Activated CD8-positive, alpha-beta memory T cell treated with anti-CD3 and anti-CD28 coated beads, Interleukin-2, amount 10 ng/mL, durations not matched to agents 7 days and 5 days (primary cell): ENCODE data around the gene ARG2. TPM values are rescaled to one million over a fixed set of nuclear protein-coding genes. Genes with fewer than 3 reads are reported as not detected.

ENCODE experiments used
- ATAC-seq: fragments of 150-1000 bp; cut with Tn5 transposase; one replicate; pipeline ENCODE4 v1.10.0; 2021; ENCODE audit warnings: moderate library complexity
- CTCF ChIA-PET: fragments of 350-600 bp; sonication (Branson Sonifier 250); formaldehyde crosslinking; loops from one replicate; lab custom pipeline; 2021; ENCODE audit warnings: antibody characterized with exemption; lab: Charles Lee
- DNase-seq: peaks from one replicate; pipeline ENCODE4 v3.0.0-alpha.2; 2020
- H3K27ac Mint-ChIP-seq: one replicate; pipeline ENCODE4 v1.8.0; 2021; ENCODE audit warnings: mild to moderate bottlenecking, mixed read lengths
- H3K27me3 Mint-ChIP-seq: one replicate; pipeline ENCODE4 v1.8.0; 2021; ENCODE audit warnings: mixed read lengths
- H3K36me3 Mint-ChIP-seq: one replicate; pipeline ENCODE4 v1.8.0; 2021; ENCODE audit warnings: mild to moderate bottlenecking, mixed read lengths
- H3K4me1 Mint-ChIP-seq: one replicate; pipeline ENCODE4 v1.8.0; 2021; ENCODE audit warnings: mixed read lengths
- H3K4me3 Mint-ChIP-seq: one replicate; pipeline ENCODE4 v1.8.0; 2021; ENCODE audit warnings: mild to moderate bottlenecking, moderate library complexity, mixed read lengths
- H3K9me3 Mint-ChIP-seq: one replicate; pipeline ENCODE4 v1.8.0; 2022; ENCODE audit warnings: low read depth, mixed read lengths
- total RNA-seq, 2 experiments: library from RNA; stranded (reverse); gene quantifications; one replicate each; pipeline ENCODE4 v1.2.3, GENCODE V29; 2021

Gene ARG2
- total RNA-seq, 2 experiments from 2014 or later: 6.2 to 13.6 TPM

- DNase-seq: no peak
- Mint-ChIP-seq H3K4me3 (no peak overlapping the region), H3K9me3 (no peaks in the 10 kb centered on the region), H3K36me3 (peaks cover 3% of the 10 kb centered on the region), H3K27ac (no peak overlapping the region), H3K4me1 (peaks cover 10% of the 10 kb centered on the region), H3K27me3 (no peaks in the 10 kb centered on the region)
- CTCF ChIA-PET: interaction anchor here (1.0 to 1.7 kb wide), 2 partner anchors 9 to 77 kb away, joined by 3 to 7 read pairs; no protein-coding TSS in a partner anchor
- ATAC-seq: no peak
Measured at GRCh38 chr14:67627519-67627918, 7.8 kb downstream of the ARG2 start.

GRCh38 chr14:67630186-67630585 is 10.5 kb downstream of the ARG2 start:
- H3K36me3 Mint-ChIP-seq: no peaks in the 10 kb centered on the region
- H3K4me1 Mint-ChIP-seq: no peaks in the 10 kb centered on the region
- no peak overlapping the region for H3K4me3 Mint-ChIP-seq
- no peak overlapping the region for H3K27ac Mint-ChIP-seq
- no peak for ATAC-seq
- H3K9me3 Mint-ChIP-seq: no peaks in the 10 kb centered on the region
- no peaks in the 10 kb centered on the region for H3K27me3 Mint-ChIP-seq
- DNase-seq: no peak
- CTCF ChIA-PET: no interaction called here

- peaks cover 2% of the 10 kb centered on the region for H3K4me1 Mint-ChIP-seq
- no peaks in the 10 kb centered on the region for H3K27me3 Mint-ChIP-seq
- no peaks in the 10 kb centered on the region for H3K36me3 Mint-ChIP-seq
- ATAC-seq (no peak), DNase-seq (no peak)
- CTCF ChIA-PET: interaction anchor here (1.0 kb wide), 1 partner anchor 60 kb away, joined by 3 read pairs; no protein-coding TSS in a partner anchor
- no peak overlapping the region for H3K27ac Mint-ChIP-seq
- H3K9me3 Mint-ChIP-seq: no peaks in the 10 kb centered on the region
- H3K4me3 Mint-ChIP-seq: no peak overlapping the region
Measured at GRCh38 chr14:67630938-67631337, 11.2 kb downstream of the ARG2 start.

- H3K36me3 Mint-ChIP-seq: no peaks in the 10 kb centered on the region
Measured at GRCh38 chr14:67633451-67634147, 13.9 kb downstream of the ARG2 start.

GRCh38 chr14:67636361-67636919 is 16.7 kb downstream of the ARG2 start:
- Mint-ChIP-seq H3K36me3 (peaks cover 1% of the 10 kb centered on the region), H3K9me3 (no peaks in the 10 kb centered on the region), H3K27ac (peak overlapping the region; percentile 49), H3K4me3 (no peak overlapping the region), H3K4me1 (peaks cover 10% of the 10 kb centered on the region), H3K27me3 (no peaks in the 10 kb centered on the region)
- ATAC-seq (peak; percentile 66), DNase-seq (no peak)
- CTCF ChIA-PET: interaction anchor here (1.2 kb wide), 1 partner anchor 68 kb away, joined by 6 read pairs; no protein-coding TSS in a partner anchor

More at GRCh38 chr14:67633451-67634147, 13.9 kb downstream of the ARG2 start:
- H3K4me1 Mint-ChIP-seq: peaks cover 10% of the 10 kb centered on the region
- DNase-seq (no peak), ATAC-seq (no peak)
- CTCF ChIA-PET: interaction anchor here (0.9 to 1.0 kb wide), 2 partner anchors 33 to 50 kb away, joined by 3 read pairs; no protein-coding TSS in a partner anchor
- H3K4me3 Mint-ChIP-seq: no peak overlapping the region
- H3K27me3 Mint-ChIP-seq: no peaks in the 10 kb centered on the region
- no peaks in the 10 kb centered on the region for H3K9me3 Mint-ChIP-seq
- H3K27ac Mint-ChIP-seq: no peak overlapping the region

GRCh38 chr14:67638642-67639041 is 18.9 kb downstream of the ARG2 start:
- DNase-seq (no peak), ATAC-seq (no peak)
- CTCF ChIA-PET: interaction anchor here (0.6 to 1.5 kb wide), 2 partner anchors 19 to 66 kb away, joined by 3 to 4 read pairs; partner anchors contain the start of gene ARG2

GRCh38 chr14:67641480-67641879 is 21.8 kb downstream of the ARG2 start:
- Mint-ChIP-seq H3K36me3 (peaks cover 19% of the 10 kb centered on the region), H3K27ac (no peak overlapping the region), H3K4me1 (peaks cover 26% of the 10 kb centered on the region), H3K27me3 (no peaks in the 10 kb centered on the region), H3K9me3 (no peaks in the 10 kb centered on the region), H3K4me3 (no peak overlapping the region)
- DNase-seq (no peak), ATAC-seq (no peak)
- CTCF ChIA-PET: interaction anchor here (1.5 to 2.1 kb wide), 5 partner anchors 15 to 63 kb away, joined by 3 to 7 read pairs (median 6); partner anchors contain the start of gene ARG2

More at GRCh38 chr14:67638642-67639041, 18.9 kb downstream of the ARG2 start:
- no peak overlapping the region for H3K4me3 Mint-ChIP-seq
- peaks cover 26% of the 10 kb centered on the region for H3K4me1 Mint-ChIP-seq
- H3K9me3 Mint-ChIP-seq: no peaks in the 10 kb centered on the region
- peaks cover 8% of the 10 kb centered on the region for H3K36me3 Mint-ChIP-seq
- H3K27me3 Mint-ChIP-seq: no peaks in the 10 kb centered on the region
- H3K27ac Mint-ChIP-seq: no peak overlapping the region

- CTCF ChIA-PET: interaction anchor here (0.9 to 2.1 kb wide), 8 partner anchors 15 to 128 kb away, joined by 3 to 7 read pairs (median 5); partner anchors contain the start of genes ARG2 and PIGH
- Mint-ChIP-seq H3K9me3 (no peaks in the 10 kb centered on the region), H3K27me3 (no peaks in the 10 kb centered on the region), H3K4me1 (peaks cover 24% of the 10 kb centered on the region), H3K4me3 (peak overlapping the region; percentile 56), H3K27ac (peak overlapping the region; percentile 75), H3K36me3 (peaks cover 21% of the 10 kb centered on the region)
- ATAC-seq: peak; percentile 83
- peak; percentile 67 for DNase-seq
Measured at GRCh38 chr14:67641902-67642749, 22.4 kb downstream of the ARG2 start.

- H3K36me3 Mint-ChIP-seq: peaks cover 24% of the 10 kb centered on the region
- H3K4me3 Mint-ChIP-seq: no peak overlapping the region
- H3K27ac Mint-ChIP-seq: peak overlapping the region; percentile 13
- ATAC-seq: peak; percentile 34
- CTCF ChIA-PET: interaction anchor here (0.7 to 2.1 kb wide), 7 partner anchors 17 to 153 kb away, joined by 3 to 6 read pairs (median 4); no protein-coding TSS in a partner anchor
- H3K4me1 Mint-ChIP-seq: peaks cover 24% of the 10 kb centered on the region
- H3K9me3 Mint-ChIP-seq: no peaks in the 10 kb centered on the region
- no peaks in the 10 kb centered on the region for H3K27me3 Mint-ChIP-seq
- no peak for DNase-seq
Measured at GRCh38 chr14:67643713-67644112, 24.0 kb downstream of the ARG2 start.

GRCh38 chr14:67644428-67644827 is 24.7 kb downstream of the ARG2 start:
- H3K4me1 Mint-ChIP-seq: peaks cover 24% of the 10 kb centered on the region
- H3K36me3 Mint-ChIP-seq: peaks cover 24% of the 10 kb centered on the region

GRCh38 chr14:67645414-67645813 is 25.7 kb downstream of the ARG2 start:
- Mint-ChIP-seq H3K27ac (no peak overlapping the region), H3K9me3 (no peaks in the 10 kb centered on the region), H3K36me3 (peaks cover 26% of the 10 kb centered on the region), H3K4me3 (no peak overlapping the region), H3K4me1 (peaks cover 24% of the 10 kb centered on the region), H3K27me3 (no peaks in the 10 kb centered on the region)
- no peak for ATAC-seq
- DNase-seq: no peak
- CTCF ChIA-PET: interaction anchor here (1.2 kb wide), 1 partner anchor 29 kb away, joined by 4 read pairs; no protein-coding TSS in a partner anchor

More at GRCh38 chr14:67644428-67644827, 24.7 kb downstream of the ARG2 start:
- Mint-ChIP-seq H3K27ac (no peak overlapping the region), H3K9me3 (no peaks in the 10 kb centered on the region), H3K4me3 (no peak overlapping the region), H3K27me3 (no peaks in the 10 kb centered on the region)
- ATAC-seq (no peak), DNase-seq (no peak)
- CTCF ChIA-PET: interaction anchor here (0.8 to 1.6 kb wide), 6 partner anchors 17 to 60 kb away, joined by 3 to 5 read pairs (median 4); no protein-coding TSS in a partner anchor

- peaks cover 33% of the 10 kb centered on the region for H3K36me3 Mint-ChIP-seq
- DNase-seq (no peak), ATAC-seq (no peak)
- H3K4me3 Mint-ChIP-seq: no peak overlapping the region
- no peak overlapping the region for H3K27ac Mint-ChIP-seq
- CTCF ChIA-PET: no interaction called here
- no peaks in the 10 kb centered on the region for H3K27me3 Mint-ChIP-seq
- peaks cover 24% of the 10 kb centered on the region for H3K4me1 Mint-ChIP-seq
- H3K9me3 Mint-ChIP-seq: no peaks in the 10 kb centered on the region
Measured at GRCh38 chr14:67646131-67646530, 26.4 kb downstream of the ARG2 start.

- Mint-ChIP-seq H3K36me3 (peaks cover 41% of the 10 kb centered on the region), H3K27ac (no peak overlapping the region), H3K4me3 (no peak overlapping the region), H3K4me1 (peaks cover 3% of the 10 kb centered on the region), H3K27me3 (no peaks in the 10 kb centered on the region), H3K9me3 (no peaks in the 10 kb centered on the region)
- DNase-seq: no peak
- no peak for ATAC-seq
- CTCF ChIA-PET: no interaction called here
Measured at GRCh38 chr14:67650151-67650550, 30.4 kb downstream of the ARG2 start.
